B cell (primary cell): ENCODE measurements around the gene VENTX. TPM values are rescaled to one million over a fixed set of nuclear protein-coding genes. Genes with fewer than 3 reads are reported as not detected.

Source experiments
- ATAC-seq: fragments of 200-7000 bp; cut with Tn5 transposase; one replicate; pipeline ENCODE4 v1.10.0; 2021; ENCODE audit warnings: low read depth, mild to moderate bottlenecking, moderate number of reproducible peaks, moderate library complexity
- CTCF ChIA-PET: fragments of 350-600 bp; sonication (Branson Sonifier 250); formaldehyde crosslinking; loops from one replicate; lab custom pipeline; 2021; ENCODE audit warnings: antibody characterized with exemption, inconsistent platforms; lab: Charles Lee
- POLR2A ChIA-PET: fragments of 350-600 bp; sonication (Branson Sonifier 250); formaldehyde crosslinking; loops from one replicate; lab custom pipeline; 2021; ENCODE audit warnings: antibody characterized with exemption; lab: Charles Lee
- DNase-seq: peaks from one replicate; pipeline ENCODE4 v3.0.0; 2013
- H2AFZ ChIP-seq: 2 replicates; pipeline ENCODE4 v1.6.1; 2012; ENCODE audit warnings: mild to moderate bottlenecking, low read depth, low read length; ENCODE audit not compliant: insufficient read depth, poor library complexity, severe bottlenecking
- H3K27ac ChIP-seq, 2 donors: 1 replicate in 1 of 2; 2 replicates in 1 of 2; pipeline ENCODE4 v1.5.1; 2012 to 2013; ENCODE audit warnings: low read length in 2 of 2, mild to moderate bottlenecking in 2 of 2, moderate library complexity in 1 of 2
- H3K27me3 ChIP-seq, 4 experiments: fragments of 200-600 bp in 1 of 4; sonication (generic) in 1 of 4; replicated peaks in 1 of 4; 1 replicate in 2 of 4; 2 replicates in 2 of 4; pipeline versions ENCODE4 v1.6.1 to v1.7.0; 2013 to 2016; ENCODE audit warnings: low read length in 3 of 4, mild to moderate bottlenecking in 2 of 4, mixed read lengths in 1 of 4, moderate library complexity in 1 of 4; ENCODE audit not compliant: insufficient read depth in 4 of 4, control insufficient read depth in 3 of 4; ENCODE audit errors: control extremely low read depth in 1 of 4
- H3K36me3 ChIP-seq, 2 experiments: replicated peaks in 1 of 2; 1 replicate in 1 of 2; 2 replicates in 1 of 2; pipeline versions ENCODE4 v1.6.1 to v1.7.1; 2013; ENCODE audit warnings: low read length in 1 of 2; ENCODE audit not compliant: insufficient read depth in 2 of 2, control insufficient read depth in 1 of 2; ENCODE audit errors: control extremely low read depth in 1 of 2, extremely low read depth in 1 of 2
- H3K4me1 ChIP-seq, 2 donors: fragments of 200-600 bp in 1 of 2; sonication (generic) in 1 of 2; 1 replicate in 1 of 2; 2 replicates in 1 of 2; pipeline versions ENCODE4 v1.5.1 to v1.6.1; 2013 to 2017; ENCODE audit warnings: low read length in 2 of 2; ENCODE audit not compliant: control insufficient read depth in 2 of 2, insufficient read depth in 2 of 2
- H3K4me2 ChIP-seq: replicated peaks from 2 replicates; pipeline ENCODE3; 2012; ENCODE audit warnings: mild to moderate bottlenecking, low read depth, low read length; ENCODE audit not compliant: poor library complexity, severe bottlenecking
- H3K4me3 ChIP-seq, 5 experiments: fragments of 200-600 bp in 1 of 5; sonication (generic) in 1 of 5; 1 replicate in 3 of 5; 2 replicates in 2 of 5; pipeline versions ENCODE4 v1.5.1 to v1.7.0; 2011 to 2016; ENCODE audit warnings: low read length in 4 of 5, mild to moderate bottlenecking in 4 of 5, low read depth in 2 of 5, control low read depth in 1 of 5, moderate library complexity in 1 of 5; ENCODE audit not compliant: insufficient read depth in 1 of 5; ENCODE audit errors: control extremely low read depth in 1 of 5, extremely low read depth in 1 of 5
- H3K79me2 ChIP-seq: fragments of 200-600 bp; sonication (generic); one replicate; pipeline ENCODE4 v1.6.0; 2016; ENCODE audit warnings: low read length; ENCODE audit not compliant: control insufficient read depth, insufficient read depth
- H3K9ac ChIP-seq: fragments of 200-600 bp; sonication (generic); 2 replicates; pipeline ENCODE4 v1.6.1; 2017; ENCODE audit warnings: mild to moderate bottlenecking, low read length, moderate library complexity
- H3K9me3 ChIP-seq, 3 donors: one replicate each; pipeline versions ENCODE4 v1.6.1 to v1.7.1; 2013; ENCODE audit warnings: low read length in 2 of 3; ENCODE audit not compliant: control insufficient read depth in 2 of 3, insufficient read depth in 1 of 3; ENCODE audit errors: control extremely low read depth in 1 of 3
- H4K20me1 ChIP-seq: 2 replicates; pipeline ENCODE4 v1.6.0; 2012; ENCODE audit warnings: mild to moderate bottlenecking, low read length; ENCODE audit not compliant: insufficient read depth, control insufficient read depth, poor library complexity, severe bottlenecking
- H3K27ac Mint-ChIP-seq: one replicate; pipeline ENCODE4 v1.8.0; 2021; ENCODE audit warnings: mixed read lengths
- H3K27me3 Mint-ChIP-seq: one replicate; pipeline ENCODE4 v1.8.0; 2021; ENCODE audit warnings: mixed read lengths
- H3K4me1 Mint-ChIP-seq: one replicate; pipeline ENCODE4 v1.8.0; 2021; ENCODE audit warnings: mixed read lengths
- H3K4me3 Mint-ChIP-seq: one replicate; pipeline ENCODE4 v1.8.0; 2021; ENCODE audit warnings: mixed read lengths
- H3K9me3 Mint-ChIP-seq: one replicate; pipeline ENCODE4 v1.8.0; 2022; ENCODE audit warnings: mixed read lengths; ENCODE audit not compliant: insufficient read depth
- CTCF ChIP-seq: fragments of 200-600 bp; IDR thresholded peaks from one replicate; pipeline ENCODE4 v1.8.0; 2022; ENCODE audit warnings: antibody characterized with exemption, mild to moderate bottlenecking
- EZH2 ChIP-seq: IDR thresholded peaks from 2 replicates; pipeline ENCODE4 v1.6.1; 2012; ENCODE audit warnings: borderline replicate concordance, low read depth, mild to moderate bottlenecking, moderate library complexity, low read length; ENCODE audit not compliant: insufficient read depth, poor library complexity, severe bottlenecking
- WGBS: methylation state at CpG from one replicate; pipeline ENCODE4 v1.1.5; 2013; ENCODE audit warnings: missing lambda C conversion rate; ENCODE audit not compliant: insufficient coverage; 5-methylcytosine and 5-hydroxymethylcytosine counted together
- intact Hi-C: fragments of 100-400 bp; cut with micrococcal nuclease; formaldehyde crosslinking; loops from one replicate; pipeline ENCODE4 v1.10.0; 2022
- polyA plus RNA-seq: library from polyadenylated mRNA; depleted of rRNA; stranded (reverse); fragments of >200 nt; gene quantifications from 2 replicates; pipeline ENCODE4 v1.2.3, GENCODE V29; 2012
- total RNA-seq, 2 donors: library from RNA; stranded (reverse); fragments of 120-200 nt in 1 of 2; gene quantifications; 1 replicate in 1 of 2; 2 replicates in 1 of 2; pipeline versions ENCODE4 v1.2.3 to v1.2.4, GENCODE V29; 2013 to 2022

VENTX gene
- total and polyA plus RNA-seq, 2 donors (not counting 1 experiment from before 2014, with no cell fraction given), result 0.82 TPM; not detected in 1

- no peaks in the 10 kb centered on the region for H4K20me1 ChIP-seq
- no peak overlapping the region for H3K4me2 ChIP-seq
- ATAC-seq, result no peak
- DNase-seq, result no peak
- intact Hi-C loops, result no loop called here
- TF ChIP-seq CTCF, result no peak
- no peak for TF ChIP-seq EZH2
- no peaks in the 10 kb centered on the region for H3K9me3 Mint-ChIP-seq
- no peak overlapping the region for H2AFZ ChIP-seq
- no peak overlapping the region for H3K27ac ChIP-seq
- H3K9me3 ChIP-seq, result peaks cover 0 to 5% (median 0%) of the 10 kb centered on the region in 3 donors
- 87% methylated on average over 31 of the region's 32 CpGs for WGBS
- H3K9ac ChIP-seq, result no peak overlapping the region
- no peak overlapping the region for H3K4me3 Mint-ChIP-seq
- no peaks in the 10 kb centered on the region for H3K79me2 ChIP-seq
- CTCF ChIA-PET, result no interaction called here
- peaks cover 17% of the 10 kb centered on the region for H3K27me3 Mint-ChIP-seq
- no peaks in the 10 kb centered on the region for H3K4me1 ChIP-seq
- POLR2A ChIA-PET, result no interaction called here
- H3K4me1 Mint-ChIP-seq, result no peaks in the 10 kb centered on the region
- no peak overlapping the region for H3K27ac Mint-ChIP-seq
- H3K4me3 ChIP-seq, result no peak overlapping the region
- peaks cover 0 to 2% (median 0%) of the 10 kb centered on the region in 4 experiments for H3K27me3 ChIP-seq
- no peaks in the 10 kb centered on the region for H3K36me3 ChIP-seq
Measured at GRCh38 chr10:133213641-133214467, 23.8 kb upstream of the VENTX start.
